Liver (tissue), 9 donors: Measurements from ENCODE around the gene APBA1. TPM values are rescaled to one million over a fixed set of nuclear protein-coding genes. Genes with fewer than 3 reads are reported as not detected.

ENCODE experiments used
- DNase-seq: peaks from one replicate; pipeline ENCODE4 v3.0.0-alpha.2; 2017; ENCODE audit warnings: low spot score
- H3K27ac ChIP-seq, 2 donors: one replicate each; pipeline ENCODE4 v1.7.0; 2013; ENCODE audit warnings: inconsistent platforms in 2 of 2, low read length in 2 of 2, control low read depth in 1 of 2, low read depth in 1 of 2, mild to moderate bottlenecking in 1 of 2
- H3K27me3 ChIP-seq, 4 donors: one replicate each; pipeline versions ENCODE4 v1.6.1 to v1.7.0; 2013; ENCODE audit warnings: low read length in 3 of 4, inconsistent platforms in 1 of 4, mild to moderate bottlenecking in 1 of 4, moderate library complexity in 1 of 4; ENCODE audit not compliant: control insufficient read depth in 4 of 4, insufficient read depth in 4 of 4
- H3K36me3 ChIP-seq, 4 donors: one replicate each; pipeline versions ENCODE4 v1.6.1 to v1.7.0; 2013; ENCODE audit warnings: low read length in 3 of 4, mild to moderate bottlenecking in 3 of 4, low read depth in 1 of 4, moderate library complexity in 1 of 4; ENCODE audit not compliant: control insufficient read depth in 4 of 4, insufficient read depth in 3 of 4
- H3K4me1 ChIP-seq, 4 donors: one replicate each; pipeline versions ENCODE4 v1.6.1 to v1.7.0; 2013; ENCODE audit warnings: low read length in 3 of 4, mild to moderate bottlenecking in 3 of 4, moderate library complexity in 1 of 4; ENCODE audit not compliant: control insufficient read depth in 4 of 4, insufficient read depth in 4 of 4
- H3K4me3 ChIP-seq, 3 donors: one replicate each; pipeline versions ENCODE4 v1.6.1 to v1.7.0; 2013; ENCODE audit warnings: low read length in 3 of 3, control low read depth in 1 of 3, low read depth in 1 of 3, mild to moderate bottlenecking in 1 of 3
- H3K9ac ChIP-seq, 2 donors: one replicate each; pipeline ENCODE4 v1.7.0; 2013; ENCODE audit warnings: low read length in 2 of 2, mild to moderate bottlenecking in 2 of 2, moderate library complexity in 2 of 2, control low read depth in 1 of 2, low read depth in 1 of 2
- H3K9me3 ChIP-seq, 4 donors: one replicate each; pipeline versions ENCODE4 v1.6.1 to v1.7.0; 2013; ENCODE audit warnings: low read length in 3 of 4; ENCODE audit not compliant: control insufficient read depth in 4 of 4
- ATF3 ChIP-seq: IDR thresholded peaks from 2 replicates; pipeline ENCODE4 v1.6.1; 2016; ENCODE audit warnings: antibody characterized with exemption
- CTCF ChIP-seq: fragments of 150-350 bp; IDR thresholded peaks from 2 replicates; pipeline ENCODE4 v1.5.1; 2017; ENCODE audit warnings: improper control_type of control experiment, low read depth, low read length; ENCODE audit not compliant: missing input control
- EGR1 ChIP-seq, 2 donors: IDR thresholded peaks; 2 replicates each; pipeline ENCODE4 v1.6.1; 2016 to 2018; ENCODE audit warnings: antibody characterized with exemption in 2 of 2, low read depth in 2 of 2
- FOXA1 ChIP-seq: IDR thresholded peaks from 2 replicates; pipeline ENCODE4 v1.6.1; 2016; ENCODE audit warnings: antibody characterized with exemption
- FOXA2 ChIP-seq: IDR thresholded peaks from 2 replicates; pipeline ENCODE4 v1.6.1; 2016; ENCODE audit warnings: antibody characterized with exemption
- GABPA ChIP-seq, 2 donors: IDR thresholded peaks in 1 of 2; conservative IDR thresholded peaks in 1 of 2; 2 replicates each; pipeline ENCODE4 v1.6.1; 2016; ENCODE audit warnings: antibody characterized with exemption in 2 of 2, mild to moderate bottlenecking in 1 of 2, moderate library complexity in 1 of 2
- HNF4A ChIP-seq, 2 donors: conservative IDR thresholded peaks; 2 replicates each; pipeline ENCODE4 v1.6.1; 2016; ENCODE audit warnings: antibody characterized with exemption in 2 of 2, mild to moderate bottlenecking in 2 of 2
- HNF4G ChIP-seq: IDR thresholded peaks from 2 replicates; pipeline ENCODE4 v1.6.1; 2016; ENCODE audit warnings: antibody characterized with exemption
- JUND ChIP-seq, 2 donors: IDR thresholded peaks; 2 replicates each; pipeline ENCODE4 v1.6.1; 2016; ENCODE audit warnings: antibody characterized with exemption in 2 of 2
- MAX ChIP-seq: IDR thresholded peaks from 2 replicates; pipeline ENCODE4 v1.6.1; 2016; ENCODE audit warnings: antibody characterized with exemption
- NR2F2 ChIP-seq: IDR thresholded peaks from 2 replicates; pipeline ENCODE4 v1.6.1; 2016; ENCODE audit warnings: antibody characterized with exemption
- RAD21 ChIP-seq, 2 donors: IDR thresholded peaks; 2 replicates each; pipeline ENCODE4 v1.6.1; 2016; ENCODE audit warnings: antibody characterized with exemption in 2 of 2, mild to moderate bottlenecking in 2 of 2
- REST ChIP-seq: IDR thresholded peaks from 2 replicates; pipeline ENCODE4 v1.6.1; 2016; ENCODE audit warnings: antibody characterized with exemption, mild to moderate bottlenecking
- RXRA ChIP-seq, 2 donors: IDR thresholded peaks; 2 replicates each; pipeline ENCODE4 v1.6.1; 2017 to 2018; ENCODE audit warnings: antibody characterized with exemption in 2 of 2, mild to moderate bottlenecking in 1 of 2
- SP1 ChIP-seq: IDR thresholded peaks from 2 replicates; pipeline ENCODE4 v1.6.1; 2018; ENCODE audit warnings: antibody characterized with exemption, mild to moderate bottlenecking
- TAF1 ChIP-seq: conservative IDR thresholded peaks from 2 replicates; pipeline ENCODE4 v1.6.1; 2016; ENCODE audit warnings: antibody characterized with exemption, mild to moderate bottlenecking
- YY1 ChIP-seq: IDR thresholded peaks from 2 replicates; pipeline ENCODE4 v1.6.1; 2016; ENCODE audit warnings: antibody characterized with exemption, mild to moderate bottlenecking
- ZBTB33 ChIP-seq: IDR thresholded peaks from 2 replicates; pipeline ENCODE4 v1.6.1; 2016; ENCODE audit warnings: antibody characterized with exemption
- WGBS: extraction: QIAGEN DNeasy Blood & Tissue Kit; methylation state at CpG from one replicate; pipeline ENCODE4 v1.1.7; 2013; 5-methylcytosine and 5-hydroxymethylcytosine counted together
- polyA plus RNA-seq, 2 donors: library from polyadenylated mRNA; stranded (reverse) in 1 of 2; unstranded in 1 of 2; fragments of 200-250 nt in 1 of 2; fragments of >200 nt in 1 of 2; fragmentation: Nextera tagmentation in 1 of 2; extraction: Ambion mirVana in 1 of 2; gene quantifications; one replicate each; pipeline versions ENCODE4 v1.2.1 to v1.2.3, GENCODE V29; 2013 to 2015
- total RNA-seq, 2 donors: library from RNA; depleted of rRNA; stranded (reverse); fragments of >200 nt; gene quantifications; one replicate each; pipeline ENCODE4 v1.2.3, GENCODE V29; 2014
- donor health status: healthy.
- donor health status: healthy.
- donor health status: healthy.
- donor health status: healthy.
- donor health status: healthy.

The APBA1 gene
- total and polyA plus RNA-seq, 4 donors, result 2.8 to 19.0 (median 6.1) TPM

- peak; percentile 18 for TF ChIP-seq ZBTB33
- peak; percentile 65 for TF ChIP-seq MAX
- TF ChIP-seq EGR1 (IDR thresholded peaks at IDR 0.05; ENCODE audit: low read depth in 2 of 2), result no peak
Observed at GRCh38 chr9:69465473-69465872, 206.7 kb downstream of the APBA1 start (continued).

GRCh38 chr9:69463497-69464068 lies 208.6 kb downstream of the APBA1 start:
- no peak for TF ChIP-seq JUND (IDR thresholded peaks at IDR 0.05)
- no peak for TF ChIP-seq RAD21 (IDR thresholded peaks at IDR 0.05)
- no peak for TF ChIP-seq FOXA2
- TF ChIP-seq MAX, result no peak
- TF ChIP-seq RXRA (IDR thresholded peaks at IDR 0.05), result peak; percentile 41 to 67
- no peak for TF ChIP-seq EGR1 (IDR thresholded peaks at IDR 0.05; ENCODE audit: low read depth in 2 of 2)
- no peak for TF ChIP-seq ATF3
- TF ChIP-seq ZBTB33, result no peak
- peak; percentile 30 for TF ChIP-seq SP1
- no peak for TF ChIP-seq REST
- TF ChIP-seq HNF4A (conservative IDR thresholded peaks at IDR 0.05), result peak; percentile 37 to 52
- TF ChIP-seq GABPA (IDR thresholded peaks at IDR 0.05 in 1 of 2, conservative IDR thresholded peaks at IDR 0.05 in 1 of 2), result no peak
- TF ChIP-seq FOXA1, result no peak
- TF ChIP-seq TAF1, result no peak
- no peak for TF ChIP-seq CTCF
- TF ChIP-seq YY1, result no peak
- TF ChIP-seq NR2F2, result no peak
- TF ChIP-seq HNF4G, result no peak
- 58% methylated on average over 11 of the region's 11 CpGs for WGBS
- Histone ChIP-seq H3K4me3 (no peak overlapping the region), H3K27ac (peak overlapping the region; percentile 56 to 71), H3K4me1 (peaks cover 12 to 51% (median 38%) of the 10 kb centered on the region in 4 donors), H3K9me3 (no peaks in the 10 kb centered on the region), H3K9ac (no peak overlapping the region), H3K27me3 (no peaks in the 10 kb centered on the region), H3K36me3 (peaks cover 0 to 5% (median 1%) of the 10 kb centered on the region in 4 donors)
- no peak for DNase-seq
